Breast epithelium (tissue), 3 donors: ENCODE results near the gene FSTL4.

Source experiments
- POLR2A ChIP-seq: fragments of 450-650 bp; IDR thresholded peaks from one replicate; pipeline ENCODE4 v1.6.1; 2016; ENCODE audit warnings: antibody characterized with exemption, mild to moderate bottlenecking, moderate library complexity
- POLR2AphosphoS5 ChIP-seq, 3 donors: sonication (generic); formaldehyde crosslinking; IDR thresholded peaks; one replicate each; pipeline ENCODE4 v1.6.1; 2017; ENCODE audit warnings: antibody characterized with exemption in 3 of 3
- TF ChIP-seq, protein P1 (sequence below), 3 donors: fragments of 450-650 bp; IDR thresholded peaks; one replicate each; pipeline ENCODE4 v1.5.1; 2016 to 2017; ENCODE audit warnings: antibody characterized with exemption in 3 of 3, mild to moderate bottlenecking in 3 of 3, moderate library complexity in 3 of 3

DNA sequence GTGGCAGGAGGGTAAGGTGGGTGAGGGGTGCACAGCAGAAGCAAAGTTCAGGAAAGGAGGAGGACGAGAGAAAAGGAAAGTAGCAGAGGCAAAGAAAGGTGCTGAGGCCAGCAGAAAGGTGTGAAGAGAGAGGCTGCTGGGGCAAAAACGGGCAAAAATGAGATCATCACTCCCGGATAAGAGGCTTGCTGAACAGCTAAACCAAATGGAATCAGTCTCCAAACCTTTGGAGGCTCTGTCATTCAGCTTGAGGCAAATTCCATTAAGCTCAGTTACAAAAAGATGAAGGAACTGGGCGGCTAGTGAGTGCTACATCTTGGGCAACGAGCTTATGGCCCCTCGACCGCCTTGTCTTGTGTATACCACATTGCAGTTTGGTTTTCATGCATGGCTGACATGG is 136.4 kb downstream of the FSTL4 start:
- TF ChIP-seq, protein P1, sequence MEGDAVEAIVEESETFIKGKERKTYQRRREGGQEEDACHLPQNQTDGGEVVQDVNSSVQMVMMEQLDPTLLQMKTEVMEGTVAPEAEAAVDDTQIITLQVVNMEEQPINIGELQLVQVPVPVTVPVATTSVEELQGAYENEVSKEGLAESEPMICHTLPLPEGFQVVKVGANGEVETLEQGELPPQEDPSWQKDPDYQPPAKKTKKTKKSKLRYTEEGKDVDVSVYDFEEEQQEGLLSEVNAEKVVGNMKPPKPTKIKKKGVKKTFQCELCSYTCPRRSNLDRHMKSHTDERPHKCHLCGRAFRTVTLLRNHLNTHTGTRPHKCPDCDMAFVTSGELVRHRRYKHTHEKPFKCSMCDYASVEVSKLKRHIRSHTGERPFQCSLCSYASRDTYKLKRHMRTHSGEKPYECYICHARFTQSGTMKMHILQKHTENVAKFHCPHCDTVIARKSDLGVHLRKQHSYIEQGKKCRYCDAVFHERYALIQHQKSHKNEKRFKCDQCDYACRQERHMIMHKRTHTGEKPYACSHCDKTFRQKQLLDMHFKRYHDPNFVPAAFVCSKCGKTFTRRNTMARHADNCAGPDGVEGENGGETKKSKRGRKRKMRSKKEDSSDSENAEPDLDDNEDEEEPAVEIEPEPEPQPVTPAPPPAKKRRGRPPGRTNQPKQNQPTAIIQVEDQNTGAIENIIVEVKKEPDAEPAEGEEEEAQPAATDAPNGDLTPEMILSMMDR (IDR thresholded peaks at IDR 0.05): no peak
- TF ChIP-seq POLR2AphosphoS5 (IDR thresholded peaks at IDR 0.05) (no peak), POLR2A (no peak)
